ENCODE data around the gene ITPRIP.

The ITPRIP gene

GRCh38 chr10:104299031-104299904 lies 39.0 kb downstream of the ITPRIP start:
- H3K4me3 ChIP-seq (ENCODE audit: control insufficient read depth, low read depth, low read length): no peak overlapping the region
- TF ChIP-seq CTCF (IDR thresholded peaks at IDR 0.05; ENCODE audit: control insufficient read depth, insufficient read depth, low read depth, low read length, missing control alignments): no peak
- DNase-seq (ENCODE audit: low read depth): peak; percentile 13

- DNase-seq (ENCODE audit: low read depth): peak; percentile 20
- no peak overlapping the region for H3K4me3 ChIP-seq (ENCODE audit: control insufficient read depth, low read depth, low read length)
- TF ChIP-seq CTCF (IDR thresholded peaks at IDR 0.05; ENCODE audit: control insufficient read depth, insufficient read depth, low read depth, low read length, missing control alignments): peak; percentile 72
Observed at GRCh38 chr10:104297697-104298660, 40.3 kb downstream of the ITPRIP start.

- no peak for DNase-seq (ENCODE audit: low read depth)
- TF ChIP-seq CTCF (IDR thresholded peaks at IDR 0.05; ENCODE audit: control insufficient read depth, insufficient read depth, low read depth, low read length, missing control alignments): no peak
- H3K4me3 ChIP-seq (ENCODE audit: control insufficient read depth, low read depth, low read length): no peak overlapping the region
Observed at GRCh38 chr10:104296687-104297436, 41.4 kb downstream of the ITPRIP start.

- no peak for TF ChIP-seq CTCF (IDR thresholded peaks at IDR 0.05; ENCODE audit: control insufficient read depth, insufficient read depth, low read depth, low read length, missing control alignments)
Observed at GRCh38 chr10:104293781-104294321, 44.4 kb downstream of the ITPRIP start.

GRCh38 chr10:104293011-104293410 lies 45.3 kb downstream of the ITPRIP start:
- TF ChIP-seq CTCF (IDR thresholded peaks at IDR 0.05; ENCODE audit: control insufficient read depth, insufficient read depth, low read depth, low read length, missing control alignments): no peak
- no peak for DNase-seq (ENCODE audit: low read depth)
- H3K4me3 ChIP-seq (ENCODE audit: control insufficient read depth, low read depth, low read length): no peak overlapping the region

More at GRCh38 chr10:104293781-104294321, 44.4 kb downstream of the ITPRIP start:
- no peak overlapping the region for H3K4me3 ChIP-seq (ENCODE audit: control insufficient read depth, low read depth, low read length)
- no peak for DNase-seq (ENCODE audit: low read depth)
